Gastrocnemius medialis (tissue), 4 donors: Measurements from ENCODE around the gene YBX2. TPM values are rescaled to one million over a fixed set of nuclear protein-coding genes. Genes with fewer than 3 reads are reported as not detected.

Experiments used
- ATAC-seq, 2 donors: fragments of 150-250 bp; one replicate each; pipeline ENCODE4 v1.9.1; 2016
- DNase-seq, 2 donors: peaks; one replicate each; pipeline ENCODE4 v3.0.0-alpha.2; 2019
- H3K27ac ChIP-seq, 4 donors: fragments of 200-600 bp; sonication (generic); 1 replicate in 1 of 4; 2 replicates in 3 of 4; pipeline ENCODE4 v1.5.1; 2016 to 2018; ENCODE audit warnings: mild to moderate bottlenecking in 2 of 4, moderate library complexity in 1 of 4
- H3K27me3 ChIP-seq, 3 donors: fragments of 200-600 bp; sonication (generic) in 2 of 3; 1 replicate in 1 of 3; 2 replicates in 2 of 3; pipeline versions ENCODE4 v1.5.1 to v1.6.0; 2016 to 2019; ENCODE audit warnings: mild to moderate bottlenecking in 1 of 3, moderate library complexity in 1 of 3
- H3K36me3 ChIP-seq, 2 donors: fragments of 200-600 bp; sonication (generic) in 1 of 2; one replicate each; pipeline ENCODE4 v1.5.1; 2017 to 2018
- H3K4me1 ChIP-seq, 2 donors: fragments of 200-600 bp; sonication (generic) in 1 of 2; one replicate each; pipeline ENCODE4 v1.5.1; 2016 to 2017; ENCODE audit warnings: mild to moderate bottlenecking in 2 of 2
- H3K4me3 ChIP-seq, 4 donors: fragments of 200-600 bp; sonication (generic) in 3 of 4; 1 replicate in 1 of 4; 2 replicates in 3 of 4; pipeline ENCODE4 v1.5.1; 2016 to 2019; ENCODE audit warnings: mild to moderate bottlenecking in 2 of 4
- H3K9me3 ChIP-seq, 3 donors: fragments of 200-600 bp; sonication (generic) in 2 of 3; 1 replicate in 1 of 3; 2 replicates in 2 of 3; pipeline ENCODE4 v1.5.1; 2016 to 2019
- POLR2A ChIP-seq, 2 donors: fragments of 450-650 bp; IDR thresholded peaks; one replicate each; pipeline ENCODE4 v1.6.1; 2017; ENCODE audit warnings: antibody characterized with exemption in 2 of 2, mild to moderate bottlenecking in 2 of 2, moderate library complexity in 2 of 2
- in situ Hi-C, 4 donors: fragments of 200-750 bp; cut with MboI; loops; one replicate each; pipeline versions ENCODE4 v1.15.0 to v1.8.0; 2017; ENCODE audit warnings: low sequenced_read_pairs in 4 of 4
- intact Hi-C: fragments of 100-400 bp; cut with DNase I; formaldehyde crosslinking; loops from one replicate; pipeline ENCODE4 v1.15.1; 2023; ENCODE audit warnings: low total_unique reads
- total RNA-seq, 4 donors: library from RNA; depleted of rRNA; stranded (reverse); fragments of >200 nt; gene quantifications; one replicate each; pipeline versions ENCODE4 v1.1.0 to v1.2.3, GENCODE V29; 2016
- TF ChIP-seq, protein P1 (sequence below), 5 experiments: fragments of 450-650 bp in 3 of 5; fragments of 200-600 bp in 2 of 5; sonication (generic) in 2 of 5; IDR thresholded peaks in 4 of 5; conservative IDR thresholded peaks in 1 of 5; 1 replicate in 4 of 5; 2 replicates in 1 of 5; pipeline ENCODE4 v1.5.1; 2016 to 2019; ENCODE audit warnings: antibody characterized with exemption in 5 of 5, mild to moderate bottlenecking in 3 of 5, moderate library complexity in 3 of 5

The YBX2 gene
- total RNA-seq, 4 donors from 2014 or later = 0.42 to 2.2 (median 0.46) TPM; not detected in 1

DNA sequence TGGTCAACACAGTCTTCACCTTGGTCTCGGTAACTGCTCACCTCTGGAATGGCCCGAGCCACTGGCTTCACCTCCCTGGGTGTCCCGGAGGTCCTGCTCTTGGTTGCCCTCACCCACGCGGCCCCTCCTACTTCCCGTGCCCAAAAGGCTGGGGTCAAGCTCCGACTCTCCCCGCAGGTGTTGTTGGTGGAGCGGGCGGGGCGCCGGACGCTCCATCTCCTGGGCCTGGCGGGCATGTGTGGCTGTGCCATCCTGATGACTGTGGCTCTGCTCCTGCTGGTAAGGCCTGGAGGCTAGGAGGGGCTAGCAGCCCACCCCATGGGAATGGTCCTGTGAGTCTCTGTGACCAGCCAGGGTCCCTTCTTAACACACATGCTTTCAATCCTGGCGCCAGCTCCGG lies 9.5 kb downstream of the YBX2 start:
- intact Hi-C loops = loop anchor here (5.0 kb wide), 1 partner anchor 867 kb away; the partner anchor contains the start of gene PER1
- Histone ChIP-seq H3K27me3 (no peaks in the 10 kb centered on the region), H3K9me3 (no peaks in the 10 kb centered on the region), H3K4me3 (no peak overlapping the region), H3K36me3 (peaks cover 0 to 28% of the 10 kb centered on the region in 2 donors), H3K27ac (peak overlapping the region; percentile 95 to 100 (median 98)), H3K4me1 (peaks cover 38 to 44% of the 10 kb centered on the region in 2 donors)
- DNase-seq = peak in 1 of 2 donors; percentile 28
- in situ Hi-C loops = no loop called here
- ATAC-seq = no peak
- TF ChIP-seq, protein P1, sequence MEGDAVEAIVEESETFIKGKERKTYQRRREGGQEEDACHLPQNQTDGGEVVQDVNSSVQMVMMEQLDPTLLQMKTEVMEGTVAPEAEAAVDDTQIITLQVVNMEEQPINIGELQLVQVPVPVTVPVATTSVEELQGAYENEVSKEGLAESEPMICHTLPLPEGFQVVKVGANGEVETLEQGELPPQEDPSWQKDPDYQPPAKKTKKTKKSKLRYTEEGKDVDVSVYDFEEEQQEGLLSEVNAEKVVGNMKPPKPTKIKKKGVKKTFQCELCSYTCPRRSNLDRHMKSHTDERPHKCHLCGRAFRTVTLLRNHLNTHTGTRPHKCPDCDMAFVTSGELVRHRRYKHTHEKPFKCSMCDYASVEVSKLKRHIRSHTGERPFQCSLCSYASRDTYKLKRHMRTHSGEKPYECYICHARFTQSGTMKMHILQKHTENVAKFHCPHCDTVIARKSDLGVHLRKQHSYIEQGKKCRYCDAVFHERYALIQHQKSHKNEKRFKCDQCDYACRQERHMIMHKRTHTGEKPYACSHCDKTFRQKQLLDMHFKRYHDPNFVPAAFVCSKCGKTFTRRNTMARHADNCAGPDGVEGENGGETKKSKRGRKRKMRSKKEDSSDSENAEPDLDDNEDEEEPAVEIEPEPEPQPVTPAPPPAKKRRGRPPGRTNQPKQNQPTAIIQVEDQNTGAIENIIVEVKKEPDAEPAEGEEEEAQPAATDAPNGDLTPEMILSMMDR (IDR thresholded peaks at IDR 0.05 in 4 of 5, conservative IDR thresholded peaks at IDR 0.05 in 1 of 5) = no peak
- TF ChIP-seq POLR2A (IDR thresholded peaks at IDR 0.05) = no peak

DNA sequence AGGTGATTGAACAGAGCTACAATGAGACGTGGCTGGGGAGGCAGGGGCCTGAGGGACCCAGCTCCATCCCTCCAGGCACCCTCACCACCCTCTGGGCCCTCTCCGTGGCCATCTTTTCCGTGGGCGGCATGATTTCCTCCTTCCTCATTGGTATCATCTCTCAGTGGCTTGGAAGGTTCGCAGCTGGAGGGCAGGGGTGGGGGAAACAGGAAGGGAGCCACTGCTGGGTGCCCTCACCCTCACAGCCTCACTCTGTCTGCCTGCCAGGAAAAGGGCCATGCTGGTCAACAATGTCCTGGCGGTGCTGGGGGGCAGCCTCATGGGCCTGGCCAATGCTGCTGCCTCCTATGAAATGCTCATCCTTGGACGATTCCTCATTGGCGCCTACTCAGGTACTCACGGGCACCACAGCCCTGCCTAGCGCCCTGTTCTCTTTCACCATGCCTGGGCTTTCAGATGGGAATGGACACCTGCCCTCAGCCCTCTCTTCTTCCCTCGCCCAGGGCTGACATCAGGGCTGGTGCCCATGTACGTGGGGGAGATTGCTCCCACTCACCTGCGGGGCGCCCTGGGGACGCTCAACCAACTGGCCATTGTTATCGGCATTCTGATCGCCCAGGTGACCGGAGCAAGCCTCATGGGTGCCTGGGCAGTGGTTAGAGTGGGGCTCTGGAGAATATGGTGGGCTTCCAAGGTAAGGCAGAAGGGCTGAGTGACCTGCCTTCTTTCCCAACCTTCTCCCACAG lies 10.8 kb downstream of the YBX2 start:
- Histone ChIP-seq H3K9me3 (no peaks in the 10 kb centered on the region), H3K4me3 (peak overlapping the region; percentile 70 to 80 (median 76)), H3K36me3 (peaks cover 0 to 28% of the 10 kb centered on the region in 2 donors), H3K27me3 (no peaks in the 10 kb centered on the region), H3K27ac (peak overlapping the region; percentile 95 to 100 (median 98)), H3K4me1 (peaks cover 40 to 44% of the 10 kb centered on the region in 2 donors)
- in situ Hi-C loops = no loop called here
- ATAC-seq (no peak), DNase-seq (peak in 1 of 2 donors; percentile 73)
- intact Hi-C loops = loop anchor here (5.0 kb wide), 1 partner anchor 869 kb away; the partner anchor contains the start of gene PER1
- TF ChIP-seq, protein P1 (IDR thresholded peaks at IDR 0.05 in 4 of 5, conservative IDR thresholded peaks at IDR 0.05 in 1 of 5) = no peak
- TF ChIP-seq POLR2A (IDR thresholded peaks at IDR 0.05) = no peak

DNA sequence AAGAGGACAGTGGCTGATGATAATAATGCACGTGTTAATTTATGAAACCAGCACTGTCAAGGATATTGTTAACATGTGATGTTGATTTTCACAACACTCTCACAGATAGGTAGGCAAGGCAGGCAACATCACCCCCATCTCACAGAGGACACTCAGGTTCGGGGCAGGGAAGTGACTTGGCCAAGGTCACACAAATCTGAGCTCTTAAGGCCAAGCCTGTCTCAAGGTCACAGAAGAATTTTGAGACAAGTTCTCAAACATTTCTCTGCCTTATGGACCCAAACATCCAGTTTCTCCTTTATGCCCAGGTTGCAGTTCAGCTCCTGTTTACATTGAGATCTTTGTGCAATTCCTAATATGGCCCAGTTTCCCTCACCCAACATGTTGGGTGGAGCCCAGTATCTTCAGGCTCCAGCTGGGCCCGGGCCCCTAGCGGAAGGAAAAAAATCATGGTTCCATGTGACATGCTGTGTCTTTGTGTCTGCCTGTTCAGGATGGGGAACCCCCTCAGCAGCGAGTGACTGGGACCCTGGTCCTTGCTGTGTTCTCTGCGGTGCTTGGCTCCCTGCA lies 11.6 kb downstream of the YBX2 start:
- no peaks in the 10 kb centered on the region for H3K27me3 ChIP-seq
- H3K9me3 ChIP-seq = no peaks in the 10 kb centered on the region
- in situ Hi-C loops (no loop called here), intact Hi-C loops (loop anchor here (5.0 kb wide), 1 partner anchor 869 kb away; the partner anchor contains the start of gene PER1)
- H3K36me3 ChIP-seq = peaks cover 0 to 28% of the 10 kb centered on the region in 2 donors
- peak overlapping the region; percentile 95 to 100 (median 98) for H3K27ac ChIP-seq
- TF ChIP-seq, protein P1 (IDR thresholded peaks at IDR 0.05 in 4 of 5, conservative IDR thresholded peaks at IDR 0.05 in 1 of 5) = no peak
- TF ChIP-seq POLR2A (IDR thresholded peaks at IDR 0.05) = no peak
- H3K4me1 ChIP-seq = peaks cover 40 to 44% of the 10 kb centered on the region in 2 donors
- ATAC-seq = peak; percentile 35 to 52
- DNase-seq = peak; percentile 69 to 80
- H3K4me3 ChIP-seq = peak overlapping the region; percentile 70 to 80 (median 76)

DNA sequence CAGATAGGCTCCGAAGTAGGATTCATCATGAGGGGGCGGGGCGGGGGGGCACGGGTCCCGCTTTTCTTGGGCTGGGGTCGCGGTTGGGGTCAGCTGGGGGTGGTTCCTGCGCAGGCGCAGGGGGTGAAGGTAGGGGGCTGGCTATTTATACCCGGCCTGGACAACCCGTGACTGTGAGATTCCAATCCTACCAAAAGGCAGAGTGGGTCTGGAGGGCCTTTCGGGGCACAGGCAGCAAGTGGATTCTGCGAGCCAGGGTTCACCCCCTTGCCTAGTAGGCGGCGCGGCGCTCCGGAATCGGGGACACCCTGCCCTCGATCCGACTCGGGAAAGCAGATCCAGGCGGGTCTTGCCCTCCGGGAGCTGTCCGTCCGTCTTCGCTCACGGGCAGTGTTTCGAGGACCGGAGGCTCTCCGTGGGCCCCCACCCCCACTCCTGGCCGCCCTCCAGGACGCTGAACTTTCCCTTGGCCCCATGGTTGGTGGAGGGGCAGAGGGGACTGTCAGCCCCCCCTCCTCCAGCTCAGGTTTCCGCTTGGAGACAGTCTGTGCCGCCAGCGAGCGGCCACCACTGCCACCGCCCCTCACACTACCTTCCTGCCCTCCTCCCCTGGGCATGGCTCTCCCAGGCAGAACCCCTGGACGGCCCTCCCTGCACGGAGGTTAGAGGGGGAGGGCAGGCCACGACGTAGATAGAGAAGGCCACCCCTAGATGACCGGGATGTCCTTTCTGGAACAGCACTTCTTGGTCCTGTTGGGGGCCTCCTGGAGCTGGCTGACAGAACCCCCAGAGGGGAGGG lies 12.3 kb downstream of the YBX2 start:
- intact Hi-C loops = loop anchor here (1.0 to 5.0 kb wide), 4 partner anchors 25 to 870 kb away; partner anchors contain the start of genes EIF5A, ELP5 and PER1
- Histone ChIP-seq H3K27ac (peak overlapping the region; percentile 95 to 100 (median 98)), H3K27me3 (no peaks in the 10 kb centered on the region), H3K9me3 (no peaks in the 10 kb centered on the region), H3K36me3 (peaks cover 0 to 28% of the 10 kb centered on the region in 2 donors), H3K4me1 (peaks cover 40 to 44% of the 10 kb centered on the region in 2 donors), H3K4me3 (peak overlapping the region; percentile 70 to 80 (median 76))
- DNase-seq (peak; percentile 89 to 96), ATAC-seq (peak; percentile 41 to 42)
- TF ChIP-seq, protein P1 (IDR thresholded peaks at IDR 0.05 in 4 of 5, conservative IDR thresholded peaks at IDR 0.05 in 1 of 5) = no peak
- TF ChIP-seq POLR2A (IDR thresholded peaks at IDR 0.05) = peak; percentile 46 to 47
- in situ Hi-C loops = no loop called here
